ENCODE measurements around the gene HNF1B.

- TF ChIP-seq CTCF (IDR thresholded peaks at IDR 0.05 in 4 of 5, conservative IDR thresholded peaks at IDR 0.05 in 1 of 5), result no peak
- TF ChIP-seq POLR2A (IDR thresholded peaks at IDR 0.05), result no peak
Observed at GRCh38 chr17:37744633-37744927, 279 bp downstream of the HNF1B start.

Measured in gastrocnemius medialis (tissue), 4 donors.